Epithelial cell of esophagus (primary cell): ENCODE data around the gene RCN2.

Source experiments
- DNase-seq: peaks from one replicate; pipeline ENCODE4 v3.0.0; 2010; ENCODE audit warnings: low read depth
- H3K4me3 ChIP-seq: 2 replicates; pipeline ENCODE4 v1.5.1; 2011; ENCODE audit warnings: mild to moderate bottlenecking, low read length, control low read depth
- TF ChIP-seq, protein P1 (sequence below): IDR thresholded peaks from 2 replicates; pipeline ENCODE4 v1.5.1; 2011; ENCODE audit warnings: low read depth, mild to moderate bottlenecking, low read length, control low read depth, inconsistent platforms; ENCODE audit not compliant: insufficient read depth; ENCODE audit errors: missing control alignments

The RCN2 gene

DNA sequence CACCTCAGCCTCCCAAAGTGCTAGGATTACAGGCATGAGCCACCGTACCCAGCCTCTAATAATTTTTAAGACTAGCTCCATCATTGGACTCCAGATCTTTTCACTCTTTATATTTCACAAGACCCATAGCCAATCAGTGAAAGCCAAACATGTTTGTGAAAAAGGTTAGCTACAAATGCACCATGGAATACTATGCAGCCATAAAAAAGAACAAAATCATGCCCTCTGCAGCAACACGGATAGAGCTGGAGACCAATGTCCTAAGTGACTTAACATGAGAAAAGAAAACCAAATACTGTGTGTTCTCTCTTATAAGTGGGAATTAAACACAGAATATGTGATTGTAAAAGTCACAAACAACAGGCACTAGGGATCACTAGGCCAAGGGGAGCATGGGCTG, 29.6 kb upstream of the RCN2 start:
- TF ChIP-seq, protein P1, sequence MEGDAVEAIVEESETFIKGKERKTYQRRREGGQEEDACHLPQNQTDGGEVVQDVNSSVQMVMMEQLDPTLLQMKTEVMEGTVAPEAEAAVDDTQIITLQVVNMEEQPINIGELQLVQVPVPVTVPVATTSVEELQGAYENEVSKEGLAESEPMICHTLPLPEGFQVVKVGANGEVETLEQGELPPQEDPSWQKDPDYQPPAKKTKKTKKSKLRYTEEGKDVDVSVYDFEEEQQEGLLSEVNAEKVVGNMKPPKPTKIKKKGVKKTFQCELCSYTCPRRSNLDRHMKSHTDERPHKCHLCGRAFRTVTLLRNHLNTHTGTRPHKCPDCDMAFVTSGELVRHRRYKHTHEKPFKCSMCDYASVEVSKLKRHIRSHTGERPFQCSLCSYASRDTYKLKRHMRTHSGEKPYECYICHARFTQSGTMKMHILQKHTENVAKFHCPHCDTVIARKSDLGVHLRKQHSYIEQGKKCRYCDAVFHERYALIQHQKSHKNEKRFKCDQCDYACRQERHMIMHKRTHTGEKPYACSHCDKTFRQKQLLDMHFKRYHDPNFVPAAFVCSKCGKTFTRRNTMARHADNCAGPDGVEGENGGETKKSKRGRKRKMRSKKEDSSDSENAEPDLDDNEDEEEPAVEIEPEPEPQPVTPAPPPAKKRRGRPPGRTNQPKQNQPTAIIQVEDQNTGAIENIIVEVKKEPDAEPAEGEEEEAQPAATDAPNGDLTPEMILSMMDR = no peak
- no peak overlapping the region for H3K4me3 ChIP-seq

DNA sequence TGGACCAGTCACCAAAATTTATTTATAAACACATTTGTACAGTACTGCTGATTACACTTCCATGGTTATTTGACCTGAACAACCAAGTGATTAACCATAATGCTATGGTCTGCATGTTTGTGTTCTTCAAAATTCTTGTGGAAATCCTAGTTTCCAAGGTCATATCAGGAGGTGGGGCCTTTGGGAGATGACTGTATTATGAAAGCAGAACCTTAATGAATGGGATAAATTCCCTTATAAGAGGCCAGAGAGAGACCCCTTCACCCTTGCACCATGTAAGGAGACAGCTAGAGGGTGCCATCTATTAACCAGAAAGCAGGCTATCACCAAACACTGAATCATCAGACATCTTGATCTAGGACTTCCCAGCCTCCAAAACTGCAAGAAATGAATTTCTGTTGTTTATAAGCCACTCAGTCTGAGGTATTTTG, 28.3 kb upstream of the RCN2 start:
- H3K4me3 ChIP-seq = no peak overlapping the region
- TF ChIP-seq, protein P1 = peak; percentile 38
- DNase-seq = peak; percentile 41

More for the DNA sequence above, 29.6 kb upstream of the RCN2 start:
- no peak for DNase-seq

DNA sequence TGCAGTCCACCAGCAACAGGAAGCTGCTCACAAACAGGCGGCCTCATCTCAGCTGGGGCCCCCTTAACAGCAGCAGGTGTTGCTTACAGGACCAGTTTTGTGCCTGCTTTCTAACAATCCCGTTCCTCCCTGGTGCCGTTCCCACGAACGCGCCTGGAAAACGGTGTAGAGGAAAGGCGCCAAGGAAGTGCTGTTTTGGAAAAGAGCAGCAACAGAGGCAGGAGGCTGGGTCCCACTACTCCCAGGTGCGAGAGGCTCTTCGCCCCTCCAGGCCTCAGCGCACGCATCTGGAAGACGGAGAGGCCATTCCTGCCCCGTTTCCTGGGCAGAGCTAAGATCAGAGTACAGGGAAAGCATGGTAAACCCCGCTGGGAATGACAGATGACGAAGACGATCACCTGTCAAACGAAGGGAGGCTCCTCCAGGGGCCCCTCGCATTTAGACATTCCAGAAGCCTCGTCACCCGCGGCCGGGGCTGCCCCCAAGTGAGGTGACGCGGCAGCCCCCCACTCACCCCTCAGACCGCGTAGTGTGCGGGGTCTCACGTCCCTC, 27.0 kb upstream of the RCN2 start:
- H3K4me3 ChIP-seq = peak overlapping the region; percentile 75
- peak; percentile 50 for DNase-seq
- TF ChIP-seq, protein P1 = no peak

DNA sequence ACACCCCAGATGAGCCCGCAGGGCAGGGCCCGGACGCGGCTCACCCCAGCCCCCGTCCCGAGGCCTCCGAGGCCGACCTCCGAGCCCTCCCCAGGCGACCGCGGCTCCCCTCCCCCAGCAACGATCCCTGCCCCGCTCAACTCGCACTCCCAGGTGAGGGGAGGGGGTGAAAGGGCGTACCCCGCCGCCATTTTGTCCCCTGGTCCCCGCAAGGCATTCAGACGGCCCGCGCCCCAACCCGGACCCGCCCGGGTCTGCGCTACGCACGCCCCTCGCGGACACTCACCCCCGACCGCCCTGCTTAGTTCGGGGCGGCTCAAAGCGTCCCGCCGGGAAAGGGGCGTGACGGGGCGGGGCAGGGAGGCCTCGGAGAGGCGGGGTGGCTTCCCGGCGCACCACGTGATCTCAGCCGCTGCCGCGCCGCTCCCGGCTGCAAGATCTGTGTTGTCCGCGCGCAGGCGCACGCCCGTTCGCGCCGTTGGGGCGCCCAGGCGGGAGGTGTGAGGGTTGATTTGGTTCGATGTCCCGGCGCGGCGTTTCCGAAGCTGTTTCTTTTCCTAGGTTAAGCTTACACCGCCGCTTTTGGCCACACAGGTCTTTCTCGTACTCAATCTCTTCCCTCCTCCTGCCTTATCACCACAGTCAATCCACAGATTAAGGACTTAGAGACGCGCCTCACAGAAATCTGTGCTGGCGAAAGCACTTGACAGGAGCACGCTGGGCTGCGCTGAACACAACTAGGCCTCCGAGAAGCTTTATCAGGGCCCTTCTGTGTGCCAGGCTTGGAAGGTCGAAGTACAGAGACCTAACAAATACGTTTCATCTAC, 26.3 kb upstream of the RCN2 start, which contains the start of gene SCAPER:
Gene SCAPER (minus strand): TSS at position 328 of the 827 bp plus-strand sequence. CDS start 21,523 bp downstream, outside the sequence.
- peak within 1 kb of the TSS; percentile 75 for H3K4me3 ChIP-seq
- DNase-seq = peak; percentile 91
- TF ChIP-seq, protein P1 = no peak

DNA sequence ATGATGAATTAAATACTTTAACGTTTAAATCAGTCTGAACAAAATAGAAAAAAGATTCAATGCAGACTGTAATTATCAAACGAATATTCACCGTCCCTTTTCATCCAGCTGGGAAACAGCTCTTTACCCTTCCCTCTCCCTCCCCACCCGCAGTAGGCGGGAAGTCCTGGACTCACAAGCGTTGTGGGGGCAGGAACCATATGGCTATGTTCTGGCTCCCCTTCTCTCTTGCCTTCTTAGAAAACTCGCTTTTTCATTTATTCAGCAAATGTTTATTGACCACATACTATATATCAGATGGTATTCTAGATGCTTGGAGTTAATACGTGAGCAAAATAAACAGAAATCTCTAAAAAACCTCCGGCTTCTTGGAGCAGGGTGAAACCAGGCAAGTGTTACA, 25.7 kb upstream of the RCN2 start:
- TF ChIP-seq, protein P1 = no peak
- no peak overlapping the region for H3K4me3 ChIP-seq

DNA sequence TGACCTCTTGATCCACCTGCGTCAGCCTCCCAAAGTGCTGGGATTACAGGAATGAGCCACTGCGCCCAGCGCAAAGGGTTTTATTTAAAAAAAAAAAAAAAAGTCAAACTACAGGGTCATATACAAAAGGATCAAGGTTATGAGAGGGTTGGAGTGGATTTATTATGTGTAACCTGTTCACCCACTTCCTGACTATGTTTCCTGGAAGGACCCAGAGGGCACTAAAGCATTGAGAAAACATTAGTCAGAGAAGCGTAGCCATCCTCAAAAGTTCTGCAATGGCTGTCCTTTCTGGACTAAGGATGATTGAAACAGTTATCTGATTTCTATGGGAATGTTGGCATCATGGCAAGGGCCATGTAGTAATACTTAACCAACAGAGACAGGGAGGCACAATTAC, 19.1 kb upstream of the RCN2 start:
- DNase-seq = peak; percentile 67
- H3K4me3 ChIP-seq = no peak overlapping the region
- TF ChIP-seq, protein P1 = no peak

More for the DNA sequence above, 25.7 kb upstream of the RCN2 start:
- DNase-seq = no peak
